Prostate gland (tissue), 2 donors: ENCODE measurements around the gene CARS2. TPM values are rescaled to one million over a fixed set of nuclear protein-coding genes. Genes with fewer than 3 reads are reported as not detected.

Source experiments
- DNase-seq: peaks from one replicate; pipeline ENCODE4 v3.0.0-alpha.2; 2019; ENCODE audit warnings: low spot score
- H3K27ac ChIP-seq, 2 donors: fragments of 200-600 bp; sonication (generic); 2 replicates each; pipeline ENCODE4 v1.5.1; 2017 to 2019
- H3K27me3 ChIP-seq: fragments of 200-600 bp; sonication (generic); replicated peaks from 2 replicates; pipeline ENCODE4 v1.5.1; 2019; ENCODE audit not compliant: insufficient read depth
- H3K36me3 ChIP-seq, 2 donors: fragments of 200-600 bp; sonication (generic); 1 replicate in 1 of 2; 2 replicates in 1 of 2; pipeline versions ENCODE4 v1.5.1 to v1.8.1; 2017 to 2019
- H3K4me1 ChIP-seq: fragments of 200-600 bp; sonication (generic); replicated peaks from 2 replicates; pipeline ENCODE4 v1.5.1; 2019
- H3K4me3 ChIP-seq, 2 donors: fragments of 200-600 bp; sonication (generic); 2 replicates each; pipeline ENCODE4 v1.5.1; 2017 to 2019
- H3K9me3 ChIP-seq: fragments of 200-600 bp; sonication (generic); 2 replicates; pipeline ENCODE4 v1.5.1; 2017
- CTCF ChIP-seq, 4 experiments: fragments of 200-600 bp in 2 of 4; fragments of 450-650 bp in 2 of 4; sonication (generic) in 2 of 4; IDR thresholded peaks; 1 replicate in 3 of 4; 2 replicates in 1 of 4; pipeline ENCODE4 v1.5.1; 2016 to 2019; ENCODE audit warnings: antibody characterized with exemption in 4 of 4, mild to moderate bottlenecking in 2 of 4, moderate library complexity in 2 of 4
- POLR2A ChIP-seq: fragments of 450-650 bp; IDR thresholded peaks from one replicate; pipeline ENCODE4 v1.6.1; 2016; ENCODE audit warnings: antibody characterized with exemption, mild to moderate bottlenecking
- POLR2AphosphoS5 ChIP-seq: sonication (generic); formaldehyde crosslinking; IDR thresholded peaks from one replicate; pipeline ENCODE4 v1.6.1; 2017; ENCODE audit warnings: antibody characterized with exemption
- WGBS: methylation state at CpG from one replicate; pipeline ENCODE4 v1.1.5; 2018; 5-methylcytosine and 5-hydroxymethylcytosine counted together
- intact Hi-C: fragments of 100-400 bp; cut with DNase I; formaldehyde crosslinking; loops from one replicate; pipeline ENCODE4 v1.14.2; 2022
- total RNA-seq, 2 donors: library from RNA; depleted of rRNA; stranded (reverse); fragments of >200 nt; gene quantifications; one replicate each; pipeline ENCODE4 v1.1.0, GENCODE V29; 2016

The CARS2 gene
- total RNA-seq, 2 donors from 2014 or later = 40.5 to 85.5 TPM

GRCh38 chr13:110712849-110713641 lies 7.1 kb upstream of the CARS2 start:
- H3K27me3 ChIP-seq = no peaks in the 10 kb centered on the region
- peak; percentile 97 for TF ChIP-seq POLR2AphosphoS5
- peak; percentile 82 for TF ChIP-seq POLR2A
- peak in 1 of 4 experiments; percentile 2 for TF ChIP-seq CTCF (IDR thresholded peaks at IDR 0.05)
- peaks cover 5% of the 10 kb centered on the region for H3K4me1 ChIP-seq
- peak overlapping the region; percentile 87 to 88 for H3K4me3 ChIP-seq
- no peaks in the 10 kb centered on the region for H3K36me3 ChIP-seq
- WGBS = under 1% methylated on average over 49 of the region's 68 CpGs
- no peaks in the 10 kb centered on the region for H3K9me3 ChIP-seq
- peak; percentile 99 for DNase-seq
- H3K27ac ChIP-seq = peak overlapping the region; percentile 100
- intact Hi-C loops = loop anchor here (5.0 to 10.0 kb wide), 2 partner anchors 68 to 96 kb away; partner anchors contain the start of gene NAXD

- Histone ChIP-seq H3K9me3 (no peaks in the 10 kb centered on the region), H3K4me3 (peak overlapping the region; percentile 87 to 88), H3K27me3 (no peaks in the 10 kb centered on the region), H3K27ac (peak overlapping the region; percentile 100), H3K36me3 (no peaks in the 10 kb centered on the region), H3K4me1 (peaks cover 5% of the 10 kb centered on the region)
- peak; percentile 83 for DNase-seq
- WGBS = under 1% methylated on average over 55 of the region's 58 CpGs
- intact Hi-C loops = loop anchor here (5.0 to 10.0 kb wide), 2 partner anchors 67 to 95 kb away; partner anchors contain the start of gene NAXD
- TF ChIP-seq CTCF (IDR thresholded peaks at IDR 0.05) = peak in 1 of 4 experiments; percentile 9
- peak; percentile 73 for TF ChIP-seq POLR2AphosphoS5
- peak; percentile 91 for TF ChIP-seq POLR2A
Observed at GRCh38 chr13:110712081-110712848, 6.3 kb upstream of the CARS2 start.

- 63% methylated on average over 8 of the region's 8 CpGs for WGBS
Observed at GRCh38 chr13:110706570-110707372, 855 bp upstream of the CARS2 start.

More at GRCh38 chr13:110706570-110707372, 855 bp upstream of the CARS2 start:
- TF ChIP-seq POLR2AphosphoS5 (no peak), CTCF (IDR thresholded peaks at IDR 0.05) (no peak), POLR2A (no peak)
- H3K4me3 ChIP-seq = peak overlapping the region; percentile 63 to 73
- peak overlapping the region; percentile 63 to 72 for H3K27ac ChIP-seq
- peaks cover 13% of the 10 kb centered on the region for H3K4me1 ChIP-seq
- no peaks in the 10 kb centered on the region for H3K9me3 ChIP-seq
- DNase-seq = no peak
- intact Hi-C loops = no loop called here
- no peaks in the 10 kb centered on the region for H3K27me3 ChIP-seq
- no peaks in the 10 kb centered on the region for H3K36me3 ChIP-seq
